LNCaP clone FGC (cell line): ENCODE data around the gene LENG9.

Experiments
- DNase-seq: peaks from one replicate; pipeline ENCODE4 v3.0.0-alpha.2; 2011; ENCODE audit warnings: low read depth
- H3K4me3 ChIP-seq: 2 replicates; pipeline ENCODE4 v1.5.1; 2011; ENCODE audit warnings: mild to moderate bottlenecking, low read depth, low read length, control low read depth
- CTCF ChIP-seq: IDR thresholded peaks from 2 replicates; pipeline ENCODE4 v1.5.1; 2012; ENCODE audit warnings: mild to moderate bottlenecking; ENCODE audit not compliant: control insufficient read depth, insufficient read depth; ENCODE audit errors: extremely low read depth

Gene LENG9

GRCh38 chr19:54420383-54421168, 43.0 kb downstream of the LENG9 start:
- no peak overlapping the region for H3K4me3 ChIP-seq
- no peak for TF ChIP-seq CTCF
- no peak for DNase-seq

- DNase-seq = no peak
- TF ChIP-seq CTCF = no peak
- no peak overlapping the region for H3K4me3 ChIP-seq
These were observed 43.6 kb downstream of the LENG9 start for GRCh38 chr19:54420068-54420382.

GRCh38 chr19:54418930-54419800, 44.4 kb downstream of the LENG9 start:
- H3K4me3 ChIP-seq = no peak overlapping the region
- TF ChIP-seq CTCF = no peak
- DNase-seq = no peak

- no peak overlapping the region for H3K4me3 ChIP-seq
- no peak for DNase-seq
- TF ChIP-seq CTCF = no peak
These were observed 45.3 kb downstream of the LENG9 start for GRCh38 chr19:54418030-54418929.

GRCh38 chr19:54416695-54417491, 46.7 kb downstream of the LENG9 start:
- no peak overlapping the region for H3K4me3 ChIP-seq
- DNase-seq = no peak
- no peak for TF ChIP-seq CTCF
